GM12873 (cell line): ENCODE results near the gene HPSE2.

ENCODE experiments used
- TF ChIP-seq, protein P1 (sequence below): IDR thresholded peaks from 2 replicates; pipeline ENCODE4 v1.5.1; 2012; ENCODE audit warnings: low read depth, mild to moderate bottlenecking, moderate library complexity, low read length, control low read depth; ENCODE audit not compliant: insufficient read depth; ENCODE audit errors: missing control alignments

The HPSE2 gene

DNA sequence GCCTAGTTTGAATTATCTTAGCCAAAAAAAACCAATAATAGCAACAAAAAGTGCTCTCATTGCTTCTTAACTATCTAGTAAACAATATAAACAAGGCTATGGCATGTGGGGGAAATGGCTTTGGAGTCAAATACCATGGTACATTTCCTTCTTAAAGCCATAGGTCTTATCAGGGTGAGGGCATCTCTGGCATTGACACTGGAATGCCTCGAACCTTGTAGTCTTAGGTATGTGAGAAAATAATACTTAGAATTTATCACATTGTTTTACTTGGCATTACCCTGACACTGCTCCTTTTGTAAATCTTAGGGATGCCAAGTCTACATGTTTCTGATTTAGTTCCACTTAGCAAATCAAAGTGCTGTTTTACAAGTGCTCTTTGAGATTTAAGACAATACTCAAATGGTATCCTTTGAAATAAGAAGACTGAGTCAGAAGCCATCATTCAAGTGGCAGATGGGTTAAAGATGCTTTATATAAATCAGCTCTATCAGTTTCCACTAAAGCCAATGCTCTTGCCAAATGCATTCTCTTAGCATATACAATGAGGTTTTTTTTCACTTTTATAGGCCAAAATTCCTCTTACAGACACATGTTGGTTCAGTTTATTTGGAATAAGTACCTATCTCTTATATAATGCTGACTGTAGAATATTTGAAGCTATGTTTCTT is 155.2 kb downstream of the HPSE2 start:
- TF ChIP-seq, protein P1, sequence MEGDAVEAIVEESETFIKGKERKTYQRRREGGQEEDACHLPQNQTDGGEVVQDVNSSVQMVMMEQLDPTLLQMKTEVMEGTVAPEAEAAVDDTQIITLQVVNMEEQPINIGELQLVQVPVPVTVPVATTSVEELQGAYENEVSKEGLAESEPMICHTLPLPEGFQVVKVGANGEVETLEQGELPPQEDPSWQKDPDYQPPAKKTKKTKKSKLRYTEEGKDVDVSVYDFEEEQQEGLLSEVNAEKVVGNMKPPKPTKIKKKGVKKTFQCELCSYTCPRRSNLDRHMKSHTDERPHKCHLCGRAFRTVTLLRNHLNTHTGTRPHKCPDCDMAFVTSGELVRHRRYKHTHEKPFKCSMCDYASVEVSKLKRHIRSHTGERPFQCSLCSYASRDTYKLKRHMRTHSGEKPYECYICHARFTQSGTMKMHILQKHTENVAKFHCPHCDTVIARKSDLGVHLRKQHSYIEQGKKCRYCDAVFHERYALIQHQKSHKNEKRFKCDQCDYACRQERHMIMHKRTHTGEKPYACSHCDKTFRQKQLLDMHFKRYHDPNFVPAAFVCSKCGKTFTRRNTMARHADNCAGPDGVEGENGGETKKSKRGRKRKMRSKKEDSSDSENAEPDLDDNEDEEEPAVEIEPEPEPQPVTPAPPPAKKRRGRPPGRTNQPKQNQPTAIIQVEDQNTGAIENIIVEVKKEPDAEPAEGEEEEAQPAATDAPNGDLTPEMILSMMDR, result no peak

DNA sequence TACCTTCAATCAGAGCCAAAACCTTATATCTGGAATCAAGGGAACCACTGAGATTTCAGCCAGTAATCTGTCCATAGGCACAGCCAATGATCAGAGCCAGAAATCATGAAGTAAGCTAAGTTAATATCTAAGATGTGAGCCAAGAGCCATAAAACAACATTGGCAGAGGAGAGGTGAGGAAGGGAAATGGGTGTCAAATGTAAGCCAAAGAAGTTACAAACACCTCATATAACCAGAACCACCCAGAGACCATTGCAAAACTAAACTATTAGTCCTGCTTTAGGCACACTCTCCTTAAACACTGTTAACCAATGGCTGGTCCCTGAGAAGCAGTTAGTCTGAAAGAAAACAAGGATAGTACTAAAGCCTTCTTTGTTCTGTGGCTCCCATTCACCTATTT is 173.1 kb downstream of the HPSE2 start:
- TF ChIP-seq, protein P1, result no peak

DNA sequence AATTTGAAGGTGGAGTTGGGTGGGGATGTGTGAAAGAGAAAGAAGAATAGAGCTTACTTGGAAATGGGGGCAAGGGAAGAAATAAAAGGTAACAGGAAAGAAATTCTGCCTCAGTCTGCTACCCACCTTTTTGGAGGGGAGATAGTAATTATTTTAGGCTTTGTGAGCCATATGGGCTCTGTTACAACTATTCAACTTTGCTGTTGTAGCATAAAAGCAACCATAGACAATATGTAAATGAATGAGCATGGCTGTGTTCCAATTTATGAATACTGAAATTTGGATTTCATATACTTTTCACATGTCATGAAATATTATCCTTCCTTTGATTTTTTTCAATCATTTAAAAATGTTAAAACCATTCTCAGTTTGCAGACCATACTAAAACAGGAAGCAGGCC is 176.9 kb downstream of the HPSE2 start:
- TF ChIP-seq, protein P1, result no peak

DNA sequence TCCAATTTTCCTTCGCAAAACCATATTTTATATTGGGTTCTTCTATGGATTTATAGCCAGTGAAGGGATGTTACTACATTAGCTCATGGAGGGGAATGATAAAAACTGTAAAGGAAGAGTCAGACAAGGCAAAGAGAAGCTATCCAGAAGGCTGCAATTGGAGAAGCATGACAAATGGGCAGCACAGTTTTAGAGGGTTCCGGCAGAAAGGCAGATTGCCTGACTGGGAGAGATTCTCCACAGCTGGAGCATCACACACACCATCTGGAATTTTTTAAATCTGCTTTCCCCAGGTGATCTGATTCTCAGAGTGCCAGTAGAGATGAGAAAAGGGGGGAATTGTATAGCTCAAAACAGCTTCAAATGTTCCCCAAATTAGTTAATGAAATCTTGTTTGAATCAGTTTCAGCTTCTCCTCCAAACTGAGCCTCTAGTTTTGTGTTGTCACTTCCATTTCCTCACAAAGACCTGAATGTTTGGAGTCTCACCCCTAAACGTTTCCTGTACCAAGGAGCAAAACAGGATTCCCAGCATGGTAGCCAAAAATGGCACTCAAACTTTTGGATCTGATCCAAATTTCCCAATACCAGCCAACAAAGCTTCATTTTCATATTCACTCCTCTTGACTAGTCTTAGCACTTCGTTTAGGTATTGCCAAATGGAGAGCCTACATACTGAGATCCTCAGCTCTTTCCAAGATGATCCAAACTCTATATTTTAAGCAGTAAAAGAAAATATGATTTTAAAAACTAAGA is 177.5 kb downstream of the HPSE2 start:
- TF ChIP-seq, protein P1, result no peak

DNA sequence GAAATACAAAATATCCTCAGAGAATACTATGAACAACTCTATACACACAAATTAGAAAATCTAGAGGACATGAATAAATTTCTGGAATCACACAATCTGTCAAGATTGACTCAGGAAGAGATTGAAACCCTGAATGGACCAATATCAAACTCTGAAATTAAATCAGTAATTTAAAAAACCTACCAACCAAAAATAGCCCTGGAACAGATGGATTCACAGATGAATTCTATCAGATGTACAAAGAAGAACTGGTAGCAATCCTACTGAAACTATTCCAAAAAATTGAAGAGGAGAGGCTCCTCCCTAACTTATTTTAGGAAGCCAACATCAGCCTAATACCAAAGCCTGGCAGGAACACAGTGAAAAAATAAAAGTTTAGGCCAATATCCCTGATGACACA is 190.0 kb downstream of the HPSE2 start:
- TF ChIP-seq, protein P1, result no peak

DNA sequence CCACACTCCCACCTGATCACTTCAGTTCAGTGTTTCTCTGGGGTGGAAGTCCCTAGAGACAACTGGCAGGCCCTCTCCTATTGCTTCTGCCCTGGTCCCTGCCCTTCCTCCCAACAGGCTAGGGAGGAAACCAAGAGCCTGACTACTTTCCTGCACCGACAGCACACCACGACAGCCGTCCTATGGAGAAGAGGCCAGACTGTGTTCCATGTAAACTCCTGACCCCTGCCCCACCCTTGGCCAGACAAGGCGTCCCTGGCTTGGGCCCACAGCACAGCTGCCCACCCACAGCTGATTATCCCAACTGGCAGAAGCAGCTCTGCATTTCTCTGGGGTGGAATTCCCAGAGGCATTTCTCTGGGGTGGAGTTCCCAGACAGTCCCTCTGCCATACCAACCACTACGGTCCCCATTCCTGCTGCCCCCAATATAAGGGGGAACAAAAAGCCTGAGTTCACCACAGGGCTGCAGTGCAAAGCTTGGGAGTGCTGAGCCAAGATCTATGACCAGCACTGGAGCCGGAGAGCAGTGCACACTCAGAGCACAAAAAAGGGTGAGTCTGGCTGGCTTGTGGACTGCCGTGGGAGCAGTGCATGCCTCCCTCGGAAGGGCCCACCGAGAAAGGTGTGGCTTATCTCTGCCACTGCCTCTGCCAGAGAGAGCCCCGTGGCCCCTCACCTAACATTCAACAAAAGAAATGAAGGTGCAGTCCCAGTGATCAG is 193.4 kb downstream of the HPSE2 start:
- TF ChIP-seq, protein P1, result no peak

DNA sequence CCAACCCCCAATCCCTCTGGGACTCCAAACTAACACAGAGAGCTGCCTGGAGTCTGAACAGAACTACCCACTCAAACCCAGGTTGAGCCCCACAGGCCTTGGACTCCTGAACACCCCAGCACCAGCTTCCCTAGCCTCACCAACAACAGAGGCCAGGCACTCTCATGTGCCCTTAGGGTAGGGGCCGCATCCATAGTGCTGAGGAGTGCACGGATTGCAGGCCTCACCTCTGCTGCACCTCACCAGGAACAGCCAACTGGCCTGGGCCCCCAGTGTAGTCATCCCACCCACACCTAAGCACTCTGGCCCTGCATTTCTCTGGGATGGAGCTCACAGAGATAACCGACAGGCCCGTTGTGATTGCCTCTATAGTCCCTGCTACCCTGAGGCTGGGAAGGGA is 194.2 kb downstream of the HPSE2 start:
- TF ChIP-seq, protein P1, result no peak
